ENCODE measurements around the gene ELOB. TPM values are rescaled to one million over a fixed set of nuclear protein-coding genes. Genes with fewer than 3 reads are reported as not detected.

The ELOB gene
- polyA plus RNA-seq, 1 experiment, result 146 TPM

DNA sequence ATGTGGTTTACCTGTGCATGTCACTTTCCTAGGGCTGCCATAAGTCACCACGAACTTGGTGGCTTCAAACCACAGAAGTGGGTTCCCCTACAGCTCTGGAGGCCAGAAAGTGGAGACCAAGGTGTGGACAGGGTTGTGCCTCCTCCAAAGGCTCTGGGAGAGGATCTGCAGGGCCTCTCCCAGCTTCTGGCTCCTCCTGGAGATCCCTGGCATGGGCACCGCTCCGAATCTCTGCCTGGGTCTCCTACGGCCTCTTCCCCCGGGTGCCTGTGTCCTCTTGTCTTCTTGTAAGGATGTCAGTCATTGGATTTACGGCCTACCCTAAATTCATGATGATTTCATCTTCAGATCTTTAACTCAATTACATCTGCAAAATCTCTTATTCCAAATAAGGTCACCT is 27.1 kb downstream of the ELOB start:
- TF ChIP-seq, protein P1, sequence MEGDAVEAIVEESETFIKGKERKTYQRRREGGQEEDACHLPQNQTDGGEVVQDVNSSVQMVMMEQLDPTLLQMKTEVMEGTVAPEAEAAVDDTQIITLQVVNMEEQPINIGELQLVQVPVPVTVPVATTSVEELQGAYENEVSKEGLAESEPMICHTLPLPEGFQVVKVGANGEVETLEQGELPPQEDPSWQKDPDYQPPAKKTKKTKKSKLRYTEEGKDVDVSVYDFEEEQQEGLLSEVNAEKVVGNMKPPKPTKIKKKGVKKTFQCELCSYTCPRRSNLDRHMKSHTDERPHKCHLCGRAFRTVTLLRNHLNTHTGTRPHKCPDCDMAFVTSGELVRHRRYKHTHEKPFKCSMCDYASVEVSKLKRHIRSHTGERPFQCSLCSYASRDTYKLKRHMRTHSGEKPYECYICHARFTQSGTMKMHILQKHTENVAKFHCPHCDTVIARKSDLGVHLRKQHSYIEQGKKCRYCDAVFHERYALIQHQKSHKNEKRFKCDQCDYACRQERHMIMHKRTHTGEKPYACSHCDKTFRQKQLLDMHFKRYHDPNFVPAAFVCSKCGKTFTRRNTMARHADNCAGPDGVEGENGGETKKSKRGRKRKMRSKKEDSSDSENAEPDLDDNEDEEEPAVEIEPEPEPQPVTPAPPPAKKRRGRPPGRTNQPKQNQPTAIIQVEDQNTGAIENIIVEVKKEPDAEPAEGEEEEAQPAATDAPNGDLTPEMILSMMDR (IDR thresholded peaks at IDR 0.05; ENCODE audit: low read depth, low read length), result no peak
- DNase-seq (ENCODE audit: low read depth, low spot score), result no peak
- no peak overlapping the region for H3K27ac ChIP-seq (ENCODE audit: low read depth, low read length)
- H3K27me3 ChIP-seq (ENCODE audit: control insufficient read depth, insufficient read depth, low read length), result no peaks in the 10 kb centered on the region
- ChIA-PET POLR2A (no interaction called here), CTCF (no interaction called here)
- H3K4me3 ChIP-seq (ENCODE audit: low read depth, low read length), result no peak overlapping the region
- H3K9me3 ChIP-seq (ENCODE audit: control insufficient read depth, insufficient read depth, low read length), result peaks cover 10% of the 10 kb centered on the region

DNA sequence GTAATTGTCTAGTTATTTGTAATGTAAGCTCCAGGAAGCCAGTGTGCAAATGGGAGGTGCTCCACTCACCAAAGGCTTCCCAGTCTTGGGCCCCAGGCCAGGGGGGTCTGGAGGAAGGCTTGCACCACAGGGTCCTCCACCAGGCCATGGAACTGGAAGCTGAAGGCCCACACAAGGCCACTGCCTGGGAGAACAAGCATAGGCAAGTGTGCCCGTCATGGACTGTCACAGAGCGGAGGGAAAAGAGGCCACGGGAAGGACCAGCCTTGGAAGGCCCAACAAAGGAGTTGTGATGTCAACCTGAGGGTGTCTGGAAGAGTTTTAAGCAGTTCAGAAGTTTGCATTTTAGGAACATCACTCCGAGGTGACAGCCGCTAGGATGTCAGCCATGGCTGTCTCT is 27.6 kb downstream of the ELOB start:
- Histone ChIP-seq H3K27me3 (ENCODE audit: control insufficient read depth, insufficient read depth, low read length) (no peaks in the 10 kb centered on the region), H3K9me3 (ENCODE audit: control insufficient read depth, insufficient read depth, low read length) (peaks cover 10% of the 10 kb centered on the region), H3K4me3 (ENCODE audit: low read depth, low read length) (no peak overlapping the region), H3K27ac (ENCODE audit: low read depth, low read length) (no peak overlapping the region)
- DNase-seq (ENCODE audit: low read depth, low spot score), result no peak
- POLR2A ChIA-PET, result no interaction called here
- TF ChIP-seq, protein P1 (IDR thresholded peaks at IDR 0.05; ENCODE audit: low read depth, low read length), result no peak
- CTCF ChIA-PET, result no interaction called here

DNA sequence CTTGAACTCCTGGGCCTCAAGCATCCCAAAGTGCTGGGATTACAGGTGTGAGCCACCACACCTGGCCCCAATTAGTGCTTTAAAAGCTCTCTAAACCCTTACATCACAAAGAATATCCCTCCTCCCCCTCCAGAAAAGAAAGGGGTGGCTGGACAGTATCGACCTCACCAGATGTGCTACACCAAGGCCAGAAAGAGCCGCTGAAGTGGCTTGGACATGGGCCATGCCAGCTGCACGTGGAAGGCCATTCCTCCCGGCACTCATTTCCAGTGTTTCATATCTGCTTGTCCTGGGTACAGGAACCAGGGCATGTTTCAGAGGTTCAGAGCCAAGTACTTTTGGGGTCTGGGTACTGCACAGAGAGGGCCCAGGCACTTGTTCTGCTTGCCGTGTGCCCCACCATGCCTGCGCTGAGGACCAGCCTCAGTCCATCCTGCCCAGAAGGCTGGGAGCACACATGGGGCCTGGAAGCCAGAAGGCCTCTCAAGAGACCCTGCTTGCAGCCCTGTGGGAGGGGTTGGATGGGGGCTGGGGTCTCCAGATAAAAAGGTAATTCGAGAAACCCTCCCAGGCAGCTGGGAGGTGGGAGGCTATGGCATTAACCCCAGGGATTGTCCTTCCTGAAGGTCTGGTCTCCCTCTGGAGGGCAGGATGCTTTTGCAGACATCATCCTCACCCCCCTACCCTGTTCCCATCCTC is 28.2 kb downstream of the ELOB start:
- TF ChIP-seq, protein P1 (IDR thresholded peaks at IDR 0.05; ENCODE audit: low read depth, low read length), result no peak
- Histone ChIP-seq H3K9me3 (ENCODE audit: control insufficient read depth, insufficient read depth, low read length) (peaks cover 10% of the 10 kb centered on the region), H3K27ac (ENCODE audit: low read depth, low read length) (no peak overlapping the region), H3K27me3 (ENCODE audit: control insufficient read depth, insufficient read depth, low read length) (no peaks in the 10 kb centered on the region), H3K4me3 (ENCODE audit: low read depth, low read length) (no peak overlapping the region)
- no peak for DNase-seq (ENCODE audit: low read depth, low spot score)
- CTCF ChIA-PET, result no interaction called here
- POLR2A ChIA-PET, result no interaction called here

DNA sequence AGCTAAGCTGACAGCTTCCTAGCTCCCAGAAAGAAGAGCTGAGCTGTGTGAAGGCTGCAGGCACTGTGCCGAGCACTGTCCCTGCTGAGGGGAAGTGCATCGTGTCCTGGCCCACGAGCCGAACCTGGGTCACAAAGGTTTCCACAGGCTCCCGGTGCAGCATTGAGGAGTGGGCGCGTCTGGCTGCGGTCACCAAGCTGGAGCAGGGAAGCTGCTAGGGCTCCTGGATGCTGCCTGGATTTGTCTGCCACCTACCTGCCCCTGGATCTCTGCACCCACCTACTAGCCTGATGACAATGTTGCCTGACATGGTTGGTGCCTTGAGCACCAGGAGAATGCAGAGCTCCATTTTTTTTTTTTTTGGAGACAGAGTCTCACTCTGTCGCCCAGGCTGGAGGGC is 31.1 kb downstream of the ELOB start:
- Histone ChIP-seq H3K4me3 (ENCODE audit: low read depth, low read length) (no peak overlapping the region), H3K9me3 (ENCODE audit: control insufficient read depth, insufficient read depth, low read length) (no peaks in the 10 kb centered on the region; the same call in 1 of the 2 replicates), H3K27ac (ENCODE audit: low read depth, low read length) (no peak overlapping the region), H3K27me3 (ENCODE audit: control insufficient read depth, insufficient read depth, low read length) (no peaks in the 10 kb centered on the region)
- CTCF ChIA-PET, result no interaction called here
- POLR2A ChIA-PET, result interaction anchor here (1.0 kb wide), 1 partner anchor 9 kb away, joined by 3 read pairs; no protein-coding TSS in a partner anchor
- TF ChIP-seq, protein P1 (IDR thresholded peaks at IDR 0.05; ENCODE audit: low read depth, low read length), result no peak
- no peak for DNase-seq (ENCODE audit: low read depth, low spot score)

DNA sequence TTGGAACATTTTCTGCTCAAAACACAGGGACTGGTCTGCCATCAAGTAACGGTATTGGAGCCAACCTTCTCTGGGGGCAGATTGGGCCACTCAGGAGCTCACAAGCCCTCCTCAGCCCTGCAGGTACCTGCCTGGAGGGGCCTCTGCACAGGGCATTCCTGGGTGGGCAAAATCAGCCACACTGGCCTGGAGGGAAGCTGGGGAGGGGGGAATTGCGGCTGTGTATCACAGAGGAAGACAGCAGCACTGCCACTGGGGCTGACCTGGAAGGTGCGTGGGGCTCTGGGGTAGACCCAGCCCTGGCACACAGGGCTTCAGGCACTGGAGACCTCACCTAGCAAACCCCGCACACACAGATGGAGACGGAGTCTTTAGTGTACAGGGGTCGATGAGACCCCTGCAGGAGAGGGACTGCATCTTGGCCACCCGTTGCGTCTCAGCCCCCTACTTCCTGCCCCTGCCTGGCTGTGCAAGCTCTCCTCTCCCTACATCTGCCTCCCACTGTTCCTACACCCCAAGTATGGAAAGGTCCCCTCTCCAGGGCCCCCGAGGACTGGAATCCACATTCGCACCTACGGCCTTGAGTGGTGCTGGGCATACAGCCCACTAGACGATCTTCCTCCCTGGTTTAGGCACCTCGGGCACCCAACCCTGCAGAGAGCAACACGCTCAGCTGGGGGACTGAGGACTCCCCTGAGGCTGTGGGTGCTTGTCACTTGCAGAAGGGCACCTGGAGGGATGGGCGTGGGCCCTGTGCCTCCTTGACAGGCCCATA is 31.8 kb downstream of the ELOB start:
- H3K4me3 ChIP-seq (ENCODE audit: low read depth, low read length), result no peak overlapping the region
- H3K27me3 ChIP-seq (ENCODE audit: control insufficient read depth, insufficient read depth, low read length), result no peaks in the 10 kb centered on the region
- H3K27ac ChIP-seq (ENCODE audit: low read depth, low read length), result no peak overlapping the region
- H3K9me3 ChIP-seq (ENCODE audit: control insufficient read depth, insufficient read depth, low read length), result no peaks in the 10 kb centered on the region; the same call in 1 of the 2 replicates
- POLR2A ChIA-PET, result interaction anchor here (1.0 kb wide), 1 partner anchor 8 kb away, joined by 3 read pairs; no protein-coding TSS in a partner anchor
- TF ChIP-seq, protein P1 (IDR thresholded peaks at IDR 0.05; ENCODE audit: low read depth, low read length), result no peak
- no peak for DNase-seq (ENCODE audit: low read depth, low spot score)
- CTCF ChIA-PET, result no interaction called here

All from AG04450 (cell line).